ENCODE results near the gene RUBCNL. TPM values are rescaled to one million over a fixed set of nuclear protein-coding genes. Genes with fewer than 3 reads are reported as not detected.

Gene RUBCNL
- total RNA-seq, 2 experiments from 2014 or later = 0.36 to 0.74 TPM

DNA sequence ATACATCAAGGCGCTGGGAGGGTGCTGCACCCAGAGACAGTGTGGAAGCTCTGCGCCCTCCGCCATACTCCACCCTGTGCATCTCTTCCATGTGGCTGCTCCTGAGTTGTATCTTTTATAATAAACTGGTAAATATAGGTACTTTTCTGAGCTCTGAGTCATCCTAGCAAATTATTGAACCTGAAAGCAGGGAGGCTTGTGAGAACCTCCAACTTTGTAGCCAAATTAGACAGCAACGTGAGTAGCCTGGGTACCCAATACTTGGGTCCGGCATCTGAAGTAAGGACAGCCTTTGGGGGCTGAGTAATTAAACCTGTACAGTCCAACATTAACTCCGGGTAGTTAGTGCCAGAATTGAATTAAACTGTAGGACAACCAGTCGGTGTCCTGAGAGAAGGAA, 57.4 kb downstream of the RUBCNL start:
- DNase-seq (no peak), ATAC-seq (no peak)
- CTCF ChIA-PET = no interaction called here
- Mint-ChIP-seq H3K4me3 (no peak overlapping the region), H3K27me3 (no peaks in the 10 kb centered on the region), H3K4me1 (ENCODE audit: low read depth) (peaks cover 24% of the 10 kb centered on the region), H3K27ac (no peak overlapping the region), H3K9me3 (no peaks in the 10 kb centered on the region), H3K36me3 (ENCODE audit: low read depth) (no peaks in the 10 kb centered on the region)
- intact Hi-C loops (cut with micrococcal nuclease) = no loop called here
- POLR2A ChIA-PET = no interaction called here
- TF ChIP-seq CTCF (IDR thresholded peaks at IDR 0.05) = no peak

GRCh38 chr13:46327246-46327645, 59.8 kb downstream of the RUBCNL start:
- DNase-seq (no peak), ATAC-seq (no peak)
- intact Hi-C loops (cut with micrococcal nuclease) = no loop called here
- Mint-ChIP-seq H3K9me3 (no peaks in the 10 kb centered on the region), H3K27me3 (no peaks in the 10 kb centered on the region), H3K36me3 (ENCODE audit: low read depth) (no peaks in the 10 kb centered on the region), H3K27ac (no peak overlapping the region), H3K4me3 (no peak overlapping the region), H3K4me1 (ENCODE audit: low read depth) (peaks cover 7% of the 10 kb centered on the region)
- CTCF ChIA-PET = interaction anchor here (1.3 kb wide), 1 partner anchor 167 kb away, joined by 3 read pairs; no protein-coding TSS in a partner anchor
- POLR2A ChIA-PET = no interaction called here
- TF ChIP-seq CTCF (IDR thresholded peaks at IDR 0.05) = no peak

- ATAC-seq = no peak
- ChIA-PET POLR2A (no interaction called here), CTCF (interaction anchor here (1.4 kb wide), 1 partner anchor 37 kb away, joined by 3 read pairs; no protein-coding TSS in a partner anchor)
- H3K27ac Mint-ChIP-seq = no peak overlapping the region
- intact Hi-C loops (cut with micrococcal nuclease) = no loop called here
- no peak for TF ChIP-seq CTCF (IDR thresholded peaks at IDR 0.05)
- DNase-seq = no peak
- H3K27me3 Mint-ChIP-seq = no peaks in the 10 kb centered on the region
- peaks cover 4% of the 10 kb centered on the region for H3K36me3 Mint-ChIP-seq (ENCODE audit: low read depth)
- no peaks in the 10 kb centered on the region for H3K9me3 Mint-ChIP-seq
- no peak overlapping the region for H3K4me3 Mint-ChIP-seq
- peaks cover 13% of the 10 kb centered on the region for H3K4me1 Mint-ChIP-seq (ENCODE audit: low read depth)
Measured at GRCh38 chr13:46324976-46325375, 62.1 kb downstream of the RUBCNL start.

DNA sequence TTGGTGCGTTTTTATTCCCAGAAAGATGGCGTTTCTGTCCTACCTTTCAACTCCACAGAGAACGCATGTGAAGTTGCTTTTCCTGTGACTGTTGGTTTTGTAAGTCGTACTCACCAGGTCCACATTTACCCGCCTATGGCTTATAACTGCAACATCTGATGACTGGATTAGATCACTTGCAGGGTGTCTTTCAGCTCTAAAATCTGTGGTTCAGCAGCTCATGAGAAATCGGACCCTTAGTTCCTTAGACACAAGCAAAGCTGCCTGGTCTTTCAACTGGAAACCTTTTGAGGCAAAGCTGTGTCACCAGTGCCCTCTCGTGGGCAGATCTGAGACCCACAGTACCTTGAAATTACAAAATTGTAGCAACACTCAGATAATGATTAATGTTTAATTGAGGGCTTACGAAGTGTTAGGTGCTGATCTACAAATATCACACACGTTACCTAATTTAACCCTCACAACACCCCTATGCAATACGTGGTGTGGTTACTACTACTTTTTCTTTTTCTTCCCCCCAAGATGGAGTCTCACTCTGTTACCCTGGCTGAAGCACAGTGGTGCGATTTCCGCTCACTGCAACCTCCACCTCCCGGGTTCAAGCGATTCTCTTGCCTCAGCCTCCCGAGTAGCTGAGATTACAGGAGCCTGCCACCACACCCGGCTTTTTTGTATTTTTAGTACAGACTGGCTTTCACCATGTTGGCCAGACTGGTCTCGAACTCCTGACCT, 65.4 kb downstream of the RUBCNL start:
- POLR2A ChIA-PET = interaction anchor here (0.8 to 1.5 kb wide), 4 partner anchors 12 to 475 kb away, joined by 3 to 6 read pairs (median 4); no protein-coding TSS in a partner anchor
- peak; percentile 90 for DNase-seq
- CTCF ChIA-PET = interaction anchor here (0.6 to 3.2 kb wide), 47 partner anchors 8 to 811 kb away, joined by 3 to 31 read pairs (median 4); partner anchors contain the start of gene ZC3H13
- intact Hi-C loops (cut with micrococcal nuclease) = no loop called here
- H3K4me1 Mint-ChIP-seq (ENCODE audit: low read depth) = peaks cover 29% of the 10 kb centered on the region
- ATAC-seq = peak; percentile 90
- peaks cover 10% of the 10 kb centered on the region for H3K36me3 Mint-ChIP-seq (ENCODE audit: low read depth)
- TF ChIP-seq CTCF (IDR thresholded peaks at IDR 0.05) = peak; percentile 93
- no peaks in the 10 kb centered on the region for H3K27me3 Mint-ChIP-seq
- H3K27ac Mint-ChIP-seq = peak overlapping the region; percentile 97
- peak overlapping the region; percentile 85 for H3K4me3 Mint-ChIP-seq
- no peaks in the 10 kb centered on the region for H3K9me3 Mint-ChIP-seq

DNA sequence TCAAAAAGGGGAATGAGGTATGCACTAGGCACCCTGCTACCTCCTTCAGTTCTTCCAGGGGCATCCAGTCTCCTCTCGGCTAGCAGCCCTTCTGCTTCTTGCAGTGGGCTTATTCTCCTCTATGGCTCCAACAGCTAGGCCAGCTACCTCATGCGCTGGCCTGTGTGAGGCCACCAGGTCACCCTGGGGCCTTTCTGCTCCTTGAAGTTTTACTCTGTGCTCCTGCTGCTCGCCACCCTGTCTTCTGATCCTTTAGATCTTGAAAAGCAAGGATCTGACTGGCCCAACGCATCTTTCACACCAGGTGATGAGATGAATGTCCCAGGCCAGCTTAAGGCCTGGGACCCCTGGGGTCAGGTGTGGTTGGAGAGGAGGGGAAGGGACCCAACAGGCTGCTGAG, 66.2 kb downstream of the RUBCNL start:
- Mint-ChIP-seq H3K27me3 (no peaks in the 10 kb centered on the region), H3K36me3 (ENCODE audit: low read depth) (peaks cover 13% of the 10 kb centered on the region), H3K9me3 (no peaks in the 10 kb centered on the region), H3K27ac (peak overlapping the region; percentile 97), H3K4me1 (ENCODE audit: low read depth) (peaks cover 30% of the 10 kb centered on the region), H3K4me3 (peak overlapping the region; percentile 85)
- intact Hi-C loops (cut with micrococcal nuclease) = no loop called here
- ChIA-PET POLR2A (interaction anchor here (0.8 to 1.5 kb wide), 5 partner anchors 11 to 474 kb away, joined by 3 to 6 read pairs (median 4); no protein-coding TSS in a partner anchor), CTCF (interaction anchor here (0.6 to 3.2 kb wide), 44 partner anchors 7 to 810 kb away, joined by 3 to 31 read pairs (median 4); partner anchors contain the start of gene ZC3H13)
- ATAC-seq = peak; percentile 25
- TF ChIP-seq CTCF (IDR thresholded peaks at IDR 0.05) = no peak
- no peak for DNase-seq
